Naive thymus-derived CD8-positive, alpha-beta T cell (primary cell): Measurements from ENCODE around the gene CDCA7L. TPM values are rescaled to one million over a fixed set of nuclear protein-coding genes. Genes with fewer than 3 reads are reported as not detected.

Source experiments
- ATAC-seq, 2 donors: fragments of 150-1000 bp; cut with Tn5 transposase in 1 of 2; sonication (Bioruptor Pico), chemical (Tn5 transposase) in 1 of 2; 1 replicate in 1 of 2; 2 replicates in 1 of 2; pipeline ENCODE4 v1.10.0; 2021; ENCODE audit warnings: mild to moderate bottlenecking in 2 of 2, moderate library complexity in 2 of 2
- POLR2A ChIA-PET: fragments of 350-600 bp; sonication (Branson Sonifier 250); formaldehyde crosslinking; loops from one replicate; lab custom pipeline; 2021; ENCODE audit warnings: antibody characterized with exemption; lab: Charles Lee
- DNase-seq, 10 donors: peaks; one replicate each; pipeline versions ENCODE4 v3.0.0 to v3.0.0-alpha.2; 2020 to 2022
- H3K27ac Mint-ChIP-seq, 10 donors: one replicate each; pipeline ENCODE4 v1.8.0; 2020 to 2022; ENCODE audit warnings: mild to moderate bottlenecking in 10 of 10, mixed read lengths in 10 of 10, moderate library complexity in 4 of 10, inconsistent platforms in 1 of 10
- H3K27me3 Mint-ChIP-seq, 5 donors: one replicate each; pipeline ENCODE4 v1.8.0; 2021 to 2022; ENCODE audit warnings: mixed read lengths in 5 of 5
- H3K36me3 Mint-ChIP-seq, 3 donors: one replicate each; pipeline ENCODE4 v1.8.0; 2020 to 2022; ENCODE audit warnings: mixed read lengths in 3 of 3, mild to moderate bottlenecking in 2 of 3, inconsistent platforms in 1 of 3
- H3K4me1 Mint-ChIP-seq, 4 donors: one replicate each; pipeline ENCODE4 v1.8.0; 2021 to 2022; ENCODE audit warnings: mixed read lengths in 4 of 4
- H3K4me3 Mint-ChIP-seq, 10 donors: one replicate each; pipeline ENCODE4 v1.8.0; 2020 to 2022; ENCODE audit warnings: mild to moderate bottlenecking in 10 of 10, mixed read lengths in 10 of 10, moderate library complexity in 6 of 10, inconsistent platforms in 1 of 10
- H3K9me3 Mint-ChIP-seq, 9 donors: one replicate each; pipeline ENCODE4 v1.8.0; 2020 to 2022; ENCODE audit warnings: mixed read lengths in 9 of 9, mild to moderate bottlenecking in 3 of 9, inconsistent platforms in 1 of 9, moderate library complexity in 1 of 9
- polyA plus RNA-seq, 3 donors: library from polyadenylated mRNA; unstranded; fragments of 300-500 nt; fragmentation: Illumina TruSeq; gene quantifications; one replicate each; pipeline ENCODE4 v1.2.3, GENCODE V29; 2021
- total RNA-seq, 8 experiments: library from RNA in 2 of 8; stranded (reverse) in 2 of 8; gene quantifications; one replicate each; pipeline ENCODE4 v1.2.3 and lab custom pipeline; 2021 to 2026

The CDCA7L gene
- total and polyA plus RNA-seq, 5 experiments from 2014 or later, result 23.9 to 48.7 (median 38.5) TPM

DNA sequence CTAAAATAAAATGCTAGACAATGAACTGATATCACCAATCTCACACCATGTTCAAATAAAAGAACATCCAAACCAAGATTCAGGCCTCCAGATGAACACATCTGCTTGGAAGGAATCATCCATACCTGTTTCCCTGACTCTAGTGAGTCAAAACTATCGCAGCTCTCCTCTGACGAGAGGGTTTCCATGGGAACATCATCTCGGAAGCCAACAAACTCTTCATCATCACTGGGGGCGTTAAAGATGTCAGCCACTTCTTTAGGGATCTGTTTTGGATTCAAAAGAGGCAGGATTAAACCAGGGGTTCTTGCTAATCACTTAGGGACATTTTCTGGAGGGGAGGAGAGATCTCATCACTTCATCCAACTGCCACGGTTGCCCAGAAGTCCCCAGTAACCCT lies 29.1 kb downstream of the CDCA7L start:
- H3K4me3 Mint-ChIP-seq, result no peak overlapping the region
- no peak overlapping the region for H3K27ac Mint-ChIP-seq
- H3K9me3 Mint-ChIP-seq, result no peaks in the 10 kb centered on the region
- no peak for ATAC-seq
- peaks cover 3 to 22% (median 5%) of the 10 kb centered on the region in 4 donors for H3K4me1 Mint-ChIP-seq
- H3K36me3 Mint-ChIP-seq, result peaks cover 19 to 50% (median 22%) of the 10 kb centered on the region in 3 donors
- POLR2A ChIA-PET, result no interaction called here
- no peak for DNase-seq
- no peaks in the 10 kb centered on the region for H3K27me3 Mint-ChIP-seq

DNA sequence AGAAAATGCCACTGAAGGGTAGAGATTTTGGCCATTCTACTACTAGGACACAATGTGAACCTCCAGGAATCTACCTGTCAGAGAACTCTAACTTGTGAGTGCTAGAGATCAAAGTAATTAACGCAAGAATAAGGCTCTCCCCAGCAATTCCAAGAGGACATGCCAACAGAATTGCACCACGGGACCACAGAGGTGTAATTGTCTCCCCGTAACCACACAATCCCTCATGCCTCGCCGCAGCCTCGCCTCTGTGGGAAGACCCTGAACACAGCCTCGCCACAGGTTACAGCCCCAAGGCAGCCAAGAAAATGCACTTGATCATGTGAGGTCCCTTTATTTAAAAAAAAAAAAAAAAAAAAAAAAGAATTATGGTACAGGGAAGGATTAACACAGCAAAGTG lies 29.5 kb downstream of the CDCA7L start:
- H3K4me1 Mint-ChIP-seq, result peaks cover 3 to 20% (median 5%) of the 10 kb centered on the region in 4 donors
- H3K9me3 Mint-ChIP-seq, result no peaks in the 10 kb centered on the region
- DNase-seq (no peak), ATAC-seq (no peak)
- POLR2A ChIA-PET, result no interaction called here
- H3K27ac Mint-ChIP-seq, result no peak overlapping the region
- H3K36me3 Mint-ChIP-seq, result peaks cover 19 to 54% (median 22%) of the 10 kb centered on the region in 3 donors
- H3K4me3 Mint-ChIP-seq, result no peak overlapping the region
- H3K27me3 Mint-ChIP-seq, result no peaks in the 10 kb centered on the region

DNA sequence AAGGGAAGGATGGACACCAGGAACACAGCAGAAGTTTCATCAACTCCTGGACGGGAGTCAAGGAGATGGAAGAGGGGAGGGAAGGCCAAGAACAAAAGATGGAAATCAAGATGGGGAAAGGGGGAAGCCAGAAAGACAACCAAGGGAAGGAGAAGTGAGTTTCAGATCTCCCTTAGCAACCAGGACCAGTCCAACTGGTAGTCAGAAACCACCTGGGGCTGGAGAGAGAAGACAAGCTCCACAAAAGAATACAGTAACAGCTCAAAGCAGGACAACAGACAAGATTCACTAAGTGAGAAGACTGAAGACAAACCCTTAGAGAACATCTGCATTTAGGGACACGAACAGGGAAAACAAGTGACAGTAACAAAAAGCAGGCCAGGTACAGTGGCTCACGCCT lies 30.6 kb downstream of the CDCA7L start:
- POLR2A ChIA-PET, result no interaction called here
- Mint-ChIP-seq H3K4me1 (peaks cover 3 to 17% (median 5%) of the 10 kb centered on the region in 4 donors), H3K27ac (no peak overlapping the region), H3K9me3 (no peaks in the 10 kb centered on the region), H3K27me3 (no peaks in the 10 kb centered on the region), H3K4me3 (no peak overlapping the region), H3K36me3 (peaks cover 19 to 56% (median 22%) of the 10 kb centered on the region in 3 donors)
- DNase-seq (no peak), ATAC-seq (no peak)

DNA sequence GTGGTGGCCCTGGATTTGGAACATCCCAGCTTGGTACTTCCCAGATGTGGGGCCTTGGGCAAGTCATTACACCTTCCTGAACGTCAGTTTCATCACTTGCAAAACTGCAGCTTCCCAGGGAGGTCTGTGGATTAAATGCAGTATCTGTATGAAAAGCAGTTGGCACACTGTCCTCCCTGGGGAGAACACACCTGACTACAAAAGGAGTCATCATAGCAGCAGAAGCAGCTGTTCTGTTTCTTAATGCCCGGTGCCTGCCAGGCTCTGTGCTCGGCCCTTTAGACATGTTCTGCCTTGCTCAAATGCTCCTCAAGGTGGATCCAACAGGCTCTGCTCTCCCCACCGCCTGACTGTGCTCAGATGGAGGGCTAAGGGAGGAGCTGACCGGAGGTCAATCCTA lies 31.0 kb downstream of the CDCA7L start:
- Mint-ChIP-seq H3K9me3 (no peaks in the 10 kb centered on the region), H3K4me1 (peaks cover 3 to 14% (median 4%) of the 10 kb centered on the region in 4 donors), H3K4me3 (no peak overlapping the region), H3K27ac (no peak overlapping the region), H3K27me3 (no peaks in the 10 kb centered on the region), H3K36me3 (peaks cover 19 to 60% (median 22%) of the 10 kb centered on the region in 3 donors)
- ATAC-seq (no peak), DNase-seq (no peak)
- POLR2A ChIA-PET, result no interaction called here

DNA sequence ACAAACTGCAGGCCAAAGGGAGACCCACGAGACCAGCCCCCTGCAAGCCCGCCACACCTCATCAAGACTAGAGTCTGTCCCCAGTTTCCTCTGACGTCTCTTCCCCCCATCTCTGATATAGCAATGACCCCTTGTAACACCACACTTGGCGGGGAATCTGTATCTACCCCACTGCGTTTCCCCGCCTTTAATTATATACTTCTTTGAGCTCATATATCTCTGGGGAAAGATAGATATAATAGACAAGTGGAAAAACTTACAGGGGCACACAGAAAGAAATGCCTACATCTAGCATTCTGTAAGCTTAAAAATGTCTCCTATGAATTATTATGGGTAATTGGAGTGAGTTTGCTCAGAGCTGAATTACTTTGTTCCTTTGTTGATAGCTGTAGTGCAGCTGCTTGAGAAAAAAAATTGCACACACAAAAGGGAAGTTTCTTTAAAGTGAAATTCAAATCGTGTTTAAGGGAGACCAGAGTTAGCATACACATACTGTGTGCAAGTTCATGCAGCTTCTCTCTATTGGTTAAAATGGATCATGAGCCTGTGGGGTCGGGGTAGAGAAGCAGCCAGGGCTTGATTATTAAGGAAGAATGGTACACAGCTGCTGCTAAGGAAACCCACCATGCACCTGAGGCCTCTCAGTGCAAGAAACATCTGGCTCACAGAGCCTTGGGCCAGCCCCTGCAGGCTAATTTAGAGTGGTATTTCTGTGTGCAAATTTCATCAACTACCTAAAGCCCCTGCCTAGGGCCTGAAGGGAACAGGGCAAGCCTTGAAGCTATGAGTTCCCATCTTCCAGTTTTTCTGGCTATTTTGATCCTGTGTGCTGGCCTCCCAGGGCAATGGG lies 32.5 kb downstream of the CDCA7L start:
- Mint-ChIP-seq H3K4me1 (peaks cover 0 to 11% (median 2%) of the 10 kb centered on the region in 4 donors), H3K27me3 (no peaks in the 10 kb centered on the region), H3K9me3 (no peaks in the 10 kb centered on the region), H3K36me3 (peaks cover 19 to 74% (median 28%) of the 10 kb centered on the region in 3 donors), H3K4me3 (peak overlapping the region in 1 of 10 donors; percentile 10), H3K27ac (peak overlapping the region in 1 of 10 donors; percentile 16)
- ATAC-seq (no peak), DNase-seq (no peak)
- POLR2A ChIA-PET, result interaction anchor here (1.1 kb wide), 1 partner anchor 9 kb away, joined by 3 read pairs; no protein-coding TSS in a partner anchor

DNA sequence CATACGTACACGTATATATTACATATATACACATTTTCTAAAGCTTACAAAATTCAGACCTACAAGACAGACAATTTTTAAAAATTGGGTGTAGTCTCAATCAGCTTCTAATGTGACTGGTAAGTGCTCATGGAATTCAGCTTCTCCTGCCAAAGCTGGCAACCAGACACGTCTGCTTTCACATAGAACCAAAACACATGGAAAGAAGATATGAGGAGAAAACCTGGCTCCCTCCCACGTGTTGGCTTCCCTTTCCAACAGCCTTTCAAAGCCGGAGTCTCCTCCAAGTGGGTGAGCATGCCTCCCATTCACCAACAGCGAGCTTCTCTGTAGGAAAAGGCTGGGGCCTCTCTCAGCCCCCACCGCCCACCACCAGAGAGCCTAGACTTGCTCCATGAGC lies 33.4 kb downstream of the CDCA7L start:
- no peaks in the 10 kb centered on the region for H3K9me3 Mint-ChIP-seq
- ATAC-seq, result no peak
- H3K27me3 Mint-ChIP-seq, result no peaks in the 10 kb centered on the region
- no peak overlapping the region for H3K4me3 Mint-ChIP-seq
- H3K27ac Mint-ChIP-seq, result no peak overlapping the region
- peaks cover 19 to 81% (median 31%) of the 10 kb centered on the region in 3 donors for H3K36me3 Mint-ChIP-seq
- H3K4me1 Mint-ChIP-seq, result peaks cover 0 to 11% (median 2%) of the 10 kb centered on the region in 4 donors
- POLR2A ChIA-PET, result interaction anchor here (1.1 kb wide), 1 partner anchor 8 kb away, joined by 3 read pairs; no protein-coding TSS in a partner anchor
- DNase-seq, result no peak

DNA sequence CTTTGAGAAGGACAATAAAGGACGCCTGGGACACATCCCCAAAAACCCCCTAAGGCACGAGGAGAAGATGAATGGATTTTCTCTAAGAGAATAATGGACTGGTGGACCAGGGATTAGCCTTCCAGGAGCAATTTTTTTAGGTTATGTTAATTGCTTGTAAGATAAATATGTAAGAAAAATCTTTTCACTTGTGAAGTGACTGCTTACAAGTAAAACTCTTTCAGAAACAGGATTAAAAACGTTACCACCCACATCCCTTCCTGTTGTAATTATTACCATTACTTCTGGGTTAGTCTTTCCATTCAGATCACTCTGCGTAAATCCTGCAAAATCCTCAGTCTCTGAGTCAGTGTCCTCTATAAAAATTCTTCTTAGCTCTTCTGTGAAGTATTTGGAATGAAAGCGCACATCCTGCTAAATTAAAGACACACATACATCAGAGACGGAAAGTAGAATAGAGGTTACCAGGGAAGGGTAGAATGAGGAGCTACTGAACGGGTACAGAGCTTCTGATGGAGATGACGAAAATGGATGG lies 34.3 kb downstream of the CDCA7L start:
- H3K9me3 Mint-ChIP-seq, result no peaks in the 10 kb centered on the region
- H3K4me3 Mint-ChIP-seq, result no peak overlapping the region
- no peak overlapping the region for H3K27ac Mint-ChIP-seq
- peaks cover 18 to 79% (median 33%) of the 10 kb centered on the region in 3 donors for H3K36me3 Mint-ChIP-seq
- peaks cover 0 to 11% (median 2%) of the 10 kb centered on the region in 4 donors for H3K4me1 Mint-ChIP-seq
- POLR2A ChIA-PET, result no interaction called here
- no peak for ATAC-seq
- no peak for DNase-seq
- no peaks in the 10 kb centered on the region for H3K27me3 Mint-ChIP-seq

DNA sequence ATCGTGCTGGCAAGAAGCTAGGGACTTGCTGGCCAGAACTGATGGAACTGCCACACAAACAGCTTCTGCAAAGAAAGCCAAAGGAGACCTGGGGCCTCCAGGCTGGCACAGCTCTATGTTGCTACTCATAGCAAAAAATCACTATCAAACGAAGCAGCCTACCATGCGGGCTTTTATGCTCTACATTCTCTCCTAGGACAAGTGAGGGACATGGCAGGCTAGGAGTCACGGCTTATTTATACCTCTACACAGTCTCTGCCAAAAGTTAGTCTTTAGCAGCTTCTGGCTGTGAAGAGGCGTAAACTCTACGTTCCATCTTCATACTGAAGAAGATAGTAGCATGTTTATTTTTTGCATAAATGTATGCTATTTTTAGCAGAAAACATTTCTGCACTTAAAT lies 35.4 kb downstream of the CDCA7L start:
- H3K4me3 Mint-ChIP-seq, result no peak overlapping the region
- H3K27ac Mint-ChIP-seq, result peak overlapping the region in 1 of 10 donors; percentile 33
- peaks cover 18 to 79% (median 31%) of the 10 kb centered on the region in 3 donors for H3K36me3 Mint-ChIP-seq
- no peaks in the 10 kb centered on the region for H3K9me3 Mint-ChIP-seq
- H3K4me1 Mint-ChIP-seq, result peaks cover 0 to 11% (median 2%) of the 10 kb centered on the region in 4 donors
- ATAC-seq (no peak), DNase-seq (no peak)
- no peaks in the 10 kb centered on the region for H3K27me3 Mint-ChIP-seq
- POLR2A ChIA-PET, result no interaction called here

DNA sequence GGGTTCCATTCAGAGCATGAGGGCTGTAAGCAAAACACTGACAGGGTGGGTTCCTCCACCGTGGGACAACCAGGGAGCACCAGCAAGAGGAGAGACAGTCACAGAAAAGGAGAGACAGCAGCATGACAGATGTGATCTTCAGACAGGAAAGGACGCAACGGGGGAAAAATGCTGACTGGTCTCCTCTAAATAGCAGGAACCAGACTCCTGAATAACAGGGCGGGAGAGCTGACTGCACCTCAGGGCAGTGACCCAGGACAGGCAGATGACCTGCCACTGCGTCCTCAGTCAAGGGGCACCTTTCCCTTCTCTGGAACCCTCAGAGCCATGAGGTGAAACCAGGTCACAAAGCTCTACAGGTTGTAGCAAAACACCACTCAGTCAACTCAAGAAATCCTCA lies 37.0 kb downstream of the CDCA7L start:
- Mint-ChIP-seq H3K27me3 (no peaks in the 10 kb centered on the region), H3K36me3 (peaks cover 5 to 80% (median 20%) of the 10 kb centered on the region in 3 donors), H3K9me3 (no peaks in the 10 kb centered on the region), H3K27ac (peak overlapping the region in 1 of 10 donors; percentile 7), H3K4me3 (no peak overlapping the region), H3K4me1 (peaks cover 0 to 8% (median 0%) of the 10 kb centered on the region in 4 donors)
- DNase-seq (no peak), ATAC-seq (no peak)
- POLR2A ChIA-PET, result no interaction called here

DNA sequence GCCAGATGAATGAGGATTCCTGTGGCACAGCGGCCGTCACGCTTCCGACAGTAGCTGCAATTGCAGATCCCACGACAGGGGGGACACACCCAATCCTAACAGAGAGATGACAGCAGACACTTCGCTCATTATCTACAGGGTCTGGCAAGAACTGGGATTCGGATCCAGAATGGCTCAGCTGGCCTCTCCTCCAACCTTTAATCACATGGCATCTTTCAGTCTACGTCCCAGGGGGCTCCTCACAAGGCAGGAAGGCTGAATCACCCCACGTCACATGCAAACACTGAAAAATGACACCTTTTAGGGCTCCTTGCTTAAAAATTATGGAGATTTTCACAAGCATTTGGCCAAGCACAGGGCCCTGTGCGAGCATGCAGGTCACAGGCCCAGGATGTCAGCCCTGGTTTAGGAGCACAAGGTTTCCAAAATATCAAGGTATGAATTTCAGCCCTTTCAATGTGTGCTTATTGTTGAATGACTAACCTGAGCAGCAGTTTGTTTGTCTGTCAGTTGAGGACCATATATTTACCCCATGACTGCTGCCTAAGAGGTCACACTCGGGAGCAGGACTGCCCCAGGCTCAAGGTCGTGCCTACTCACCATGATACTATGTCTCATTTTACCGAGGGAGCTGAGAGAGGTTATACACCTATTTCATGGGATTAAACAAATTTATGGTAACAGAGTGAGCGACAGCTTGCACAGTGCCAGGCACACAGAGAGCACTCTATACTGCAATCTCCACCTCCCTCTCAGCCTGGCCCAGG lies 42.5 kb downstream of the CDCA7L start:
- DNase-seq (no peak), ATAC-seq (no peak)
- Mint-ChIP-seq H3K4me3 (no peak overlapping the region), H3K27ac (peak overlapping the region in 3 of 10 donors; percentile 34 to 79 (median 39)), H3K27me3 (no peaks in the 10 kb centered on the region), H3K36me3 (peaks cover 6 to 64% (median 11%) of the 10 kb centered on the region in 3 donors), H3K9me3 (peaks cover 0 to 8% (median 0%) of the 10 kb centered on the region in 9 donors), H3K4me1 (peaks cover 10 to 13% (median 12%) of the 10 kb centered on the region in 4 donors)
- POLR2A ChIA-PET, result no interaction called here

DNA sequence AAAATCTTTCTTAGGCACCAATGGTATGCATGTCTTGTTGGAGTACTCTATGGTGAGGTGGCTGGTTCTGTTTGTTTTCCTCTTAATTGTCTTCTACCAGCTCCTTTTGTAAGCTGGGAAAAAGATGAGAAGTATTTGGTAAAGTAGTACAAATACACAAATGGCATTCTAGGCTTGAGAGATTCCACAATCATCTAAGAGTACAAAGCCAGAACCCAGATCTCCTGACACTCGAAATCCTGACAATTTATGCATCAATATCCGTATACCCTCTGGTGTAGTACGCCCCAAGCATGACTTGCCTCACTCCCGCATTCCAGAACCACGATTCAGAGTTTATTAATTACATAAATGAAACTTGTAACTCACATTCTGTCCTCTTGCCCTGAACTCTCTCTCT lies 43.5 kb downstream of the CDCA7L start:
- Mint-ChIP-seq H3K27me3 (no peaks in the 10 kb centered on the region), H3K27ac (no peak overlapping the region), H3K4me3 (no peak overlapping the region), H3K9me3 (peaks cover 0 to 16% (median 0%) of the 10 kb centered on the region in 9 donors), H3K4me1 (peaks cover 15 to 22% (median 20%) of the 10 kb centered on the region in 4 donors), H3K36me3 (peaks cover 8 to 57% (median 11%) of the 10 kb centered on the region in 3 donors)
- POLR2A ChIA-PET, result no interaction called here
- DNase-seq (no peak), ATAC-seq (no peak)

DNA sequence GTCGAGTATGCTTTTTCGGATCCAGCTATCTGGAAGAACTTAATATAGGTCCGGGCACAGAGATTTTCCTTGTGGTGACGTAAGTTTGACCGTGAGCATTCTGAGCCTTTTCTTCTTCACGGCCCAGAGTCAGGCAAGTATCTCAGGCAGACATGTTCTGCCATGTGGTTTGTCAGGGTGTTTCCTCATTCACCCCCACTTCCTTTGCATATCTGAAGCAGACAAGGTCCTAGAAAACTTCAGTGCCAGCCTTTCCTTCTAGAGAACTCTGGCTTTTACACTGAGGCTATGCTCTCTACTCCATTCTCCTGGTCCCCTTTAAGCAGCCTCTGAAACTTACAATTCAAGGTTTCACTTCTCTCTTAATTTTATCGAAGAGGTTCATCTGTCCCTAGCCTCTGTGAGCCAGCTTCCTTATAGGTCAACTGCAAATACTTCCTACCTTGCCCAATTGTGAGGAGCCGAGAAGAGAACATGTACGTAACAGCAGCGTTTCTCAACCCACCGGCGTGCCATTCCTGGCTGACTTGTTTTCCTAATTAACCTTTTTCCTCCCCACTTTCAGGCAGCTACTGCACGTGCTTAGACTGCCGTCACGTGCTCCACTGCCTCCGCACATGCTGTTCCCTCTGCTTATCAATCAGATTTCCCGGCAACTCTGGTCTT lies 47.3 kb downstream of the CDCA7L start:
- peak in 5 of 10 donors; percentile 20 to 54 (median 33) for DNase-seq
- no peaks in the 10 kb centered on the region for H3K27me3 Mint-ChIP-seq
- POLR2A ChIA-PET, result interaction anchor here (1.1 to 4.7 kb wide), 3 partner anchors 46 to 471 kb away, joined by 3 to 19 read pairs (median 4); partner anchors contain the start of genes CDCA7L and SP4
- H3K27ac Mint-ChIP-seq, result peak overlapping the region; percentile 94 to 99 (median 98)
- peaks cover 15 to 26% (median 24%) of the 10 kb centered on the region in 4 donors for H3K4me1 Mint-ChIP-seq
- peak; percentile 91 to 92 for ATAC-seq
- peaks cover 0 to 16% (median 0%) of the 10 kb centered on the region in 9 donors for H3K9me3 Mint-ChIP-seq
- peaks cover 0 to 23% (median 6%) of the 10 kb centered on the region in 3 donors for H3K36me3 Mint-ChIP-seq
- H3K4me3 Mint-ChIP-seq, result peak overlapping the region; percentile 75 to 92 (median 86)
